ENCODE measurements around the gene MAP7D3. TPM values are rescaled to one million over a fixed set of nuclear protein-coding genes. Genes with fewer than 3 reads are reported as not detected.

MAP7D3 gene
- total and polyA plus RNA-seq, 9 of the 15 experiments (the other 6 are each of a cell fraction or from before 2014, with no cell fraction given), result 9.4 to 27.7 (median 14.0) TPM

GRCh38 chrX:136211766-136212556 lies 39.2 kb downstream of the MAP7D3 start:
- no peak for FAIRE-seq
- ATAC-seq, result no peak
- Histone ChIP-seq H4K20me1 (replicated peaks; ENCODE audit: control insufficient read depth, insufficient read depth, low read length) (no peaks in the 10 kb centered on the region), H3K9ac (ENCODE audit: insufficient read depth in 1 of 2, low read depth in 2 of 2, low read length in 2 of 2) (no peak overlapping the region), H3K9me1 (ENCODE audit: control insufficient read depth, insufficient read depth, low read length) (no peaks in the 10 kb centered on the region), H3K4me1 (replicated peaks in 1 of 2; ENCODE audit: control insufficient read depth in 2 of 2, insufficient read depth in 2 of 2, low read length in 2 of 2) (peaks cover 0 to 3% of the 10 kb centered on the region in 2 experiments; a peak in 2 of 5 replicates), H3K27me3 (ENCODE audit: control insufficient read depth in 2 of 2, insufficient read depth in 2 of 2, low read length in 2 of 2) (peaks cover 0 to 8% of the 10 kb centered on the region in 2 experiments; a peak in 2 of 5 replicates), H3K4me2 (ENCODE audit: insufficient read depth, low read length) (no peak overlapping the region), H3K9me3 (replicated peaks; ENCODE audit: control insufficient read depth, insufficient read depth, low read depth, low read length) (no peaks in the 10 kb centered on the region), H2AFZ (ENCODE audit: low read depth, low read length) (no peak overlapping the region), H3K27ac (ENCODE audit: extremely low read depth, low read depth, low read length) (no peak overlapping the region), H3K79me2 (ENCODE audit: control insufficient read depth, insufficient read depth, low read length) (no peaks in the 10 kb centered on the region), H3K4me3 (no peak overlapping the region), H3K36me3 (ENCODE audit: control insufficient read depth, insufficient read depth, low read length) (peaks cover 2% of the 10 kb centered on the region; the same call in 1 of the 3 replicates)
- no TSS peak for BruUV-seq (replicated peaks)
- DNase-seq (ENCODE audit: extremely low read depth in 1 of 4, low spot score in 3 of 4), result no peak
- in situ Hi-C loops (cut with MboI), result no loop called here
- POLR2A ChIA-PET, result no interaction called here
- WGBS (ENCODE audit: insufficient coverage, low coverage, missing lambda C conversion rate), result 50% methylated on average over 2 of the region's 11 CpGs
- intact Hi-C loops (cut with micrococcal nuclease), result loop anchor here (5.0 kb wide), 1 partner anchor 55 kb away; no protein-coding TSS in a partner anchor
- no peak for TF ChIP-seq PHF8 (IDR thresholded peaks at IDR 0.05; ENCODE audit: borderline replicate concordance, low read length)
- TF ChIP-seq HOXB6 (CRISPR knock-in tag; IDR thresholded peaks at IDR 0.05; ENCODE audit: borderline replicate concordance), result no peak
- no peak for TF ChIP-seq FOXP4 (CRISPR knock-in tag; IDR thresholded peaks at IDR 0.05; ENCODE audit: borderline replicate concordance)
- TF ChIP-seq E2F1 (CRISPR knock-in tag; IDR thresholded peaks at IDR 0.05), result no peak
- TF ChIP-seq HMG20B (CRISPR knock-in tag; IDR thresholded peaks at IDR 0.05), result no peak
- no peak for TF ChIP-seq NCOR1 (IDR thresholded peaks at IDR 0.05)
- no peak for TF ChIP-seq MTA2 (IDR thresholded peaks at IDR 0.05; ENCODE audit: low read depth)
- TF ChIP-seq KAT2B (IDR thresholded peaks at IDR 0.05; ENCODE audit: low read depth, low read length), result no peak
- no peak for TF ChIP-seq CXXC5 (CRISPR knock-in tag; IDR thresholded peaks at IDR 0.05)
- no peak for TF ChIP-seq HOMEZ (CRISPR knock-in tag; IDR thresholded peaks at IDR 0.05)
- no peak for TF ChIP-seq KLF16 (IDR thresholded peaks at IDR 0.05)
- no peak for TF ChIP-seq MITF (IDR thresholded peaks at IDR 0.05)
- no peak for TF ChIP-seq ZSCAN32 (CRISPR knock-in tag; IDR thresholded peaks at IDR 0.05)
- no peak for TF ChIP-seq KLF13 (tag; IDR thresholded peaks at IDR 0.05; ENCODE audit: borderline replicate concordance, low read depth)
- TF ChIP-seq DIDO1 (tag; IDR thresholded peaks at IDR 0.05; ENCODE audit: low read depth), result no peak
- no peak for TF ChIP-seq RFX7 (CRISPR knock-in tag; IDR thresholded peaks at IDR 0.05)
- TF ChIP-seq EP400 (IDR thresholded peaks at IDR 0.05), result no peak
- CTCF ChIA-PET (ENCODE audit: low intra/inter-chr PET ratio), result no interaction called here
